HS-5 (cell line): ENCODE results near the gene SLC44A5.
A peak's percentile ranks its signal among the peaks of the same experiment; 100 is the strongest.
"Not testable (repeated sequence)": the region's sequence is repeated elsewhere in the genome, so short reads cannot be mapped to it uniquely, and the experiment has no call there.

Source experiments
- DNase-seq: peaks from one replicate; pipeline ENCODE4 v3.0.0-alpha.2; 2012; ENCODE audit warnings: low read depth

Gene SLC44A5

GRCh38 chr1:75366595-75366994 lies 244.3 kb downstream of the SLC44A5 start:
- no peak for DNase-seq

- DNase-seq, result no peak
Measured at GRCh38 chr1:75361260-75361659, 249.7 kb downstream of the SLC44A5 start.

GRCh38 chr1:75354267-75354666 lies 256.6 kb downstream of the SLC44A5 start:
- not testable (repeated sequence) for DNase-seq

GRCh38 chr1:75353051-75353450 lies 257.9 kb downstream of the SLC44A5 start:
- no peak for DNase-seq

GRCh38 chr1:75345538-75346292 lies 265.2 kb downstream of the SLC44A5 start:
- DNase-seq, result peak; percentile 95

- DNase-seq, result no peak
Measured at GRCh38 chr1:75342786-75343185, 268.1 kb downstream of the SLC44A5 start.

GRCh38 chr1:75341537-75341936 lies 269.4 kb downstream of the SLC44A5 start:
- DNase-seq, result no peak

GRCh38 chr1:75338616-75339483 lies 272.1 kb downstream of the SLC44A5 start:
- no peak for DNase-seq

- DNase-seq, result no peak
Measured at GRCh38 chr1:75334876-75335389, 276.0 kb downstream of the SLC44A5 start.

GRCh38 chr1:75330624-75331023 lies 280.3 kb downstream of the SLC44A5 start:
- peak; percentile 23 for DNase-seq

- DNase-seq, result no peak
Measured at GRCh38 chr1:75328691-75329090, 282.2 kb downstream of the SLC44A5 start.

- no peak for DNase-seq
Measured at GRCh38 chr1:75327395-75327794, 283.5 kb downstream of the SLC44A5 start.

- DNase-seq, result no peak
Measured at GRCh38 chr1:75317976-75318375, 292.9 kb downstream of the SLC44A5 start.

- DNase-seq, result no peak
Measured at GRCh38 chr1:75316230-75316629, 294.7 kb downstream of the SLC44A5 start.

- DNase-seq, result no peak
Measured at GRCh38 chr1:75312620-75313019, 298.3 kb downstream of the SLC44A5 start.

GRCh38 chr1:75310067-75310466 lies 300.8 kb downstream of the SLC44A5 start:
- peak; percentile 77 for DNase-seq

GRCh38 chr1:75308365-75308764 lies 302.5 kb downstream of the SLC44A5 start:
- no peak for DNase-seq

- DNase-seq, result no peak
Measured at GRCh38 chr1:75305061-75305460, 305.9 kb downstream of the SLC44A5 start.

- DNase-seq, result no peak
Measured at GRCh38 chr1:75293270-75293669, 317.6 kb downstream of the SLC44A5 start.

- no peak for DNase-seq
Measured at GRCh38 chr1:75292013-75292412, 318.9 kb downstream of the SLC44A5 start.

- peak; percentile 9 for DNase-seq
Measured at GRCh38 chr1:75276385-75276784, 334.5 kb downstream of the SLC44A5 start.

- no peak for DNase-seq
Measured at GRCh38 chr1:75275631-75276030, 335.3 kb downstream of the SLC44A5 start.

GRCh38 chr1:75274920-75275506 lies 335.9 kb downstream of the SLC44A5 start:
- DNase-seq, result no peak
